ENCODE results near the gene ZNF581.
A peak's percentile ranks its signal among the peaks of the same experiment; 100 is the strongest.

ZNF581 gene

DNA sequence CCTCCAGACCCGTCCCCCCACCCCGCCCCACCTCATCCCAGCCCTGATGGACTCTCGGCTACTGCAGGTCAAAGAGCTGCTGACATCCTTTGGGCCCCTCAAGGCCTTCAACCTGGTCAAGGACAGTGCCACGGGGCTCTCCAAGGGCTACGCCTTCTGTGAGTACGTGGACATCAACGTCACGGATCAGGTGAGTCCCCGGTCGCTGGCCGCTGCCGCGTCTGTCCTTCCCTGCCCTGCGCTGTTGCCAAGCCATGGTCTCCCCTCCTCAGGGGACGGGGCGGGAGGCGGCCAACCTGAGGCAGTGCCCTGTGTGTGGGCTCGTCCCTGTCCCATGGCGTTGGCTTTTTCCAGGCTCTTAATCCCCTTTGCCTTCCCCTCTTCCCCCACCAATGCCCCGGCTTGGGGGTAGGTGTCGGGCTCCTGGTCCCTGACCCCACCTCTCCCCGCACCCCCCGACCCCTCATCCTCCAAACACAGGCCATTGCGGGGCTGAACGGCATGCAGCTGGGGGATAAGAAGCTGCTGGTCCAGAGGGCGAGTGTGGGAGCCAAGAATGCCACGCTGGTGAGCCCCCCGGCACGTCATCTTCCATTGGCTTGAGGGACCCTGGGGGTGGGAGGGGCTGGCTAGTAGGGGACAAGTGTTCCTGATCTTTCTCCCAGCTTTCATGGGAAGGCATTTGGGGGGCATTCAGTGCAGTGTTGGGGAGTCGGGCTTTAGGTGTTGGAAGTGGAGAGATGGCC is 25.3 kb downstream of the ZNF581 start:
- DNase-seq, result no peak

DNA sequence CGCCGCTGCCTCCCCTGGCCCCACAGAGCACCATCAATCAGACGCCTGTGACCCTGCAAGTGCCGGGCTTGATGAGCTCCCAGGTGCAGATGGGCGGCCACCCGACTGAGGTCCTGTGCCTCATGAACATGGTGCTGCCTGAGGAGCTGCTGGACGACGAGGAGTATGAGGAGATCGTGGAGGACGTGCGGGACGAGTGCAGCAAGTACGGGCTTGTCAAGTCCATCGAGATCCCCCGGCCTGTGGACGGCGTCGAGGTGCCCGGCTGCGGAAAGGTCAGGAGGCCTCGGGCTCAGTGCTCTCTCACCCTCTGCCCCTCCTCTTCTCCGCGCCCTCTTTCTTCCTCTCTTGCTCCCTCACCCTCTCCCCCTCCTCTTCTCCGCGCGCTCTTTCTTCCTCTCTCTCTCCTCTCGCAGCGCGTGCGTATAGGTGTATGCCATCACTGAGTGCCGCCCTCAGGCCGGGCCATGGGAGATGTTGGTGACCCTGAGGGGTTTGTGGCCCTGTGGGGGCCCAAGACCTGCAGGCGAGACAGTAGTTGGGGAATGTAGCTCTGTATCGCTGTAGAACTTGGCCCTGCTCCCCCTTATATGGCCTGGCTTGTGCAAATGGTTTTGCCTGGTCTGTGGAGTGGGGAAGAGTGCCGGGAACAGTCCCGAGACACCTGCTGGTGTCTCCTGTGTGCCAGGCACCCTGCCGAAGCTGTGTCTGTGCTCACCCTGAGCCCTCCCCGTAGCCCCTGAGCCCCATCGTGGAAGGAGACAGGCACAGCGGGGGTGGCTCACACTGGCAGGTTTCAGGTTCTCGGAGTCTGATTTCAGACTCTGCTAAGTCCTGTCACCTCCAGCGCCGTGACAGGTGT is 26.2 kb downstream of the ZNF581 start:
- no peak for DNase-seq

DNA sequence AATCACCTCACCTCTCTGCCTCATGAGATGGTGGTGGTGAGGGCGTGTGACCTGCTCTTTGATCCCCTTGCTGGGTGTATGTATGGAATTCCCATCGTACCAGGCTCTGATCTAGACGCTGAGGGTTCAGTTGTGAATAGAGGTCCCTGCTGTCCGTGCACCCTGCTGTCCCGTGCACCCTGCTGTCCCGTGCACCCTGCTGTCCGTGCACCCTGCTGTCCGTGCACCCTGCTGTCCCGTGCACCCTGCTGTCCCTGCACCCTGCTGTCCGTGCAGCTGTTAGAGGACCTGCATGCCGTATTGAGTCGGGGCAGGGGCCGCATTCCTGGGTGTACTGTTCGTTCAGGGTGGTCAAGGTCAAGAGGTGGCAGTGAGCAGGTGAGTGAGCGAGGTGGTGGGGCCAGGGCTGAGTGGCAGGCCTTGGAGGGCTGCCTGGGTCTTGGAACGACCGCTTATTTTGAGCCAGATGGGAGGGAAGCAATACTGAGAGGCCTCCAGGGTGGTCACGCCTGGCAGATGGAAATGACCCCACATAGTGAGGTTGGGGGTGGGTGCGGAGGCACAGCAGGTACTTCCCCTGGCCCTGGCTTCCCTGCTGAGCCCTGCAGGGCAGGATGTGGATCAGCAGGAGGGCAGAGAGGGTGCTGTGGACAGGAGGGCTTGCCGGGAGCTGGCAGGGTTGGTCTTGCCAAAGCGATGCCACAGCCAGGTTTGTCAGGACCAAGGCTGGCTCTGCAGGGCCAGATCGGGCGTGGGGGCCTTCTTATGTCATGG is 27.0 kb downstream of the ZNF581 start:
- DNase-seq, result no peak

DNA sequence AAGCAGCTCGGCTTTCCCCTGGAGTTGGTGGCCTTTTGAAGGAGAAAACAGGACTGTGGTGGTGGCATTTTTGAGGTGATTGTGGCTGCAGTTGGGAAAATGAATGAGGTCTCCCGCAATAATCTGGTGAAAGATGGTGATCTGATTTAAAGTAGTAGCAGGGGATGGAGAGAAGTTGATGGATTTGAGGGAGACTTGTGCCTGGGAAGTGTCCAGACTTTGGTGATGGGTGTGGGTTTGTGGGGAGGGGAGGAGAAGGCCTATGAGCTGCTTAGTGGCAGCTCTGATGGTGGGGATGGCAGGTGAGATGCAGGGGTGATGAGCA is 27.6 kb downstream of the ZNF581 start:
- no peak for DNase-seq

DNA sequence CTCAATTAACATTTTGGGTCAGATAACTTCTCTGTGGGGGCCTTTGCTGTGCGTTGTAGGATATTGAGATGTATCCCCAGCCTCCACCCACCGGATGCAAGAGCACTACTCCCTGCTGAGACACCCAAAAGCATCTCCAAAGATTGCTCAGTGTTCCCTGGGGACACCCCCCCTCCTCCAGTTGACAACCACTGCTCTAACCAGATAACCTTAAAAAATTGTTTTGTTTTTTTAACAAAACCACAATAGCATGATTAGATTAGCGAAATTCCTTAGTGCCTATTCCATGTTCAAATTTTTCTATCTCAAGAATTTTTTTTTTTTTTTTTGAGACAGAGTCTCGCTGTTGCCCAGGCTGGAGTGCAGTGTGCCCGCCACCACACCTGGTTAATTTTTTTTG is 29.0 kb downstream of the ZNF581 start:
- DNase-seq, result no peak

DNA sequence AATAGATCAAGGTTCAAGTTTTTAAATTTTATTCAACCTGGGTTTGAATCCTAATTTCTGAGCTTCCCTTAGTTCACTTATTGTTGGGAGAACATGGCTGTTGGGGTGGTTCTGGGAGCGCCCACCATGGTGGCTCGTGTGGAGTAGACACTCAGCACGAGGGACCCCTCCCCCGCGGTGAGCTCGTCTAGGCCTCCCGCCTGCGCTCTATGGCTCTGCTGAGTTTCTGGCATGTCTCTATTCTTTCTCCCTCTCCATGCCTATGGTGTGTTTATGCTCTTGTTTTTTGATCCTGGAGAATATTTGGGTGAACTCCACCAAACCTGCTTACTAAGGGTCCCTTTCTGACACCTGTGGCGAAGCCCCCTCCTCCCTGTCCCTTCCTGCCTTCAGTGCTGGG is 30.0 kb downstream of the ZNF581 start:
- no peak for DNase-seq

DNA sequence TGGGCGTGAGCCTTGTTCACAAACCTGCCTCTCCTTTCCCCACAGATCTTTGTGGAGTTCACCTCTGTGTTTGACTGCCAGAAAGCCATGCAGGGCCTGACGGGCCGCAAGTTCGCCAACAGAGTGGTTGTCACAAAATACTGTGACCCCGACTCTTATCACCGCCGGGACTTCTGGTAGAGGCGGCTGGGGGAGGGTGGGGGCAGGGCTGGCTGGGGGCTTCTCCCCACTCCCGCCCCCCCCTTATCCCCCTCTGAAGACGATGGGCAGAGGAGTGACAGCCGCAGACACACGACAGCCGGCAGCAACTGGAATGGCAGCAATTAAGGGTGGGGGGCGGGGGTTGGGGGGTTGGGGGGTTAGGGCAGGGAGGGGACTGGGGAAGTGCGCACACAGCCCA is 30.4 kb downstream of the ZNF581 start:
- DNase-seq, result no peak

DNA sequence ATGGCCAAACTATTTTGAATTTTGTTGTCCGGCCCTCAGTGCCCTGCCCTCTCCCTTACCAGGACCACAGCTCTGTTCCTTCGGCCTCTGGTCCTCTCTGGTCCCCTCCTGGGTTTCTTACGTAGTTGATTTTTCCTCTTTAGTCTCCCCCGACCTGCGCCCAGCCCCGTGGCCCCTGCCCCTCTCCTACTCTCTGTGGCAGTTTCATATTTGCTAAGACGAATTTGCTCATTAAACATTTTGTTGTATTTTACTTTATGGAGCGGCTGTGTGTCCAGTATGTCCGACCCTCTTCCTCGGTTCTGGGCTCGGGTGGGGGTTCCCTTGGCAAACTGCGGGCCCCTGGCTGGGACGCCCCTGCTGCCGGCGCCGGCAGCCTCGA is 31.0 kb downstream of the ZNF581 start:
- DNase-seq, result no peak

DNA sequence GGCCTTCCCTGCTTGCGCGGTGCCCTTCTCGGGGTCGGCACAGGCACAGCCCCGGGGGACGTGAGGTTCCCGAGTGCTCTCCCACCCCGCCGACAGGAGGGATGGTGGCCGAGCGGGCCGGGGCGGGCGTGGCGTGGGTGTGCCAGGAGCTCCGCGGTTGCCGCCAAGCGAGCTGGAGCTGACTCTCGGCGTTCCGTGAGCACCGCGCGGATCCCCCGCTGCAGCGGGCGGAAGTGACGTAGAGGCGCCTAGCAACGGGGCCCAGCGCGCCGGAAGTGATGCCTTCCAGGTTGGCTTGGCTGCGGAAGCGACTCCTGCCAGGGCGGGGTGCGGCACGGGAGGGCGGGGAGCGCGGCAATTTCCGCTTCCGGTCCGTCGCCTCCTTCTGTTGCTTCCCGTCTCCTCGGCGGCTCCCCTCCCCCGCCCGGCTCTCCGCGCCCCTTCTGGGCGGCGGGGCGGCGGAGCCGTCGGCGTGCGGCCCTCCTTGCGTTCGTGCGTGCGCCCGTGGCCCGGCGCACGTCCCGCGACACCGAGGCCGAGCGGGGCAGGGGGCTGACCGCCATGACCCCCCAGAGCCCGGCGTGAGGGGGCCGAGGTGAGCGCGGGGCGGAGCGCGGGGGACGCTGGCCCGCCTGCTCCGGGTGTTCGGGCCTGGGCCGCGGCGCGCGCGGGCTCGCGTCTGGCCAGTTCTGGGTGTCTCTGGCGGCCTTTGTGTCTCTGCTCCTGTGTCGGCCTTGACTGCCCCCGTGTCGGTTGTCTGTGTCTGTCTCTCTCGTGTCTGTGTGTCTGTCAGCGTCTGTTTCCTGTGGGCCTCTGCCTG is 31.6 kb downstream of the ZNF581 start, which contains the start of gene EPN1:
TSS of gene EPN1 (plus strand) at position 386 of the 820 bp plus-strand sequence. CDS start 3,402 bp downstream, outside the sequence.
- DNase-seq, result peak; percentile 86 to 92

DNA sequence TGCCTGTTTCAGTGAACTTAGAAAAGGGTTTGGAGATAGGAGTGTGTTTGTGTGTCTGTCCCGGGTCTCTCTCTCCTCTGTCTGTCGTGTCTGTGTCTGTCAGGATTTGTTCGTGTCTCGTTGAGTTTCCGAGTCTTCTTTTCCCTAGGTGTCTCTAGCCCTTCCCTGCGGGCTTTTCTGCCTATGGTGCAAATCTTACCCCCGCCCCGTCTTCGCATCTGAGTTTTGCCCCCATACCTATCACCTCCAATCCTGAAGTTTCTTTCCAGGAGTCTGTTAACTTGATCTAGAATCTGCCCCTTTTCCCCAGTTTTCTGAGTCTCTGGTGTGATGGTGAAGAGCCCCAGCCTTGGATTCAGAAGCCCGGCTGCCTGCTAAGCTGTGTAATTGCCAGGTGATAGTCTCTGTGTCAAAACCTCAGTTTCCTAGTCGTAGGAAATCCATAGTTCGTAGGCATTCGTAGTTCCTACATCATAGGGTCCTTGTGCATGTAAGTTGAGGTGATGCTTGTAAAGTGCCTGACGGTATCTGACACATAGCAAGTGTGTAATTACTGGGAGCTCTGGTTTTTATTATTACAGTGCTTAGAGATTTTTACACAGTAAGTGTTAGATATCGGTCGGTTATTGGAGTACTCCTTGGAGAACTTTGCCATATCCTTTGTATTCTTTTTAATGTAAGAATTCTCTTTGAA is 32.4 kb downstream of the ZNF581 start:
- DNase-seq, result no peak

DNA sequence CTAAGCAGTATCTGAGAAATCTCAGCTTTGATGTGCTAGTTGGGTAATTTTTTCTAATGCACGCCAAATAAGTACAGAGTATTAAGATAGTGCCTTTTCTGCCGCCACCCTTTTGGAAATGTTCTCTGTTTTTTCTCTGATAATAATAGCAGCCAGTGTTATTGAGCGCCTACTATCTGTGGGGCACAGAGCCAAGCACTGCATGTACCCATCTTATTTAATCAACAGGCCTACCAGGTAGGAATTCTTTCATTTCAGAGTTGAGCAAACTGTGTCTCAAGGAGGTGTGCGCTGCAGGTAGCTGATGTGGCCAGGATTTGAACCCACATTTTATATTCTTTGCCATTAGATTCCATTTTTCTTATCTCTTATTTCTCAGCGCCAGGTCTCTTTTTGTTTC is 32.9 kb downstream of the ZNF581 start:
- DNase-seq, result no peak

DNA sequence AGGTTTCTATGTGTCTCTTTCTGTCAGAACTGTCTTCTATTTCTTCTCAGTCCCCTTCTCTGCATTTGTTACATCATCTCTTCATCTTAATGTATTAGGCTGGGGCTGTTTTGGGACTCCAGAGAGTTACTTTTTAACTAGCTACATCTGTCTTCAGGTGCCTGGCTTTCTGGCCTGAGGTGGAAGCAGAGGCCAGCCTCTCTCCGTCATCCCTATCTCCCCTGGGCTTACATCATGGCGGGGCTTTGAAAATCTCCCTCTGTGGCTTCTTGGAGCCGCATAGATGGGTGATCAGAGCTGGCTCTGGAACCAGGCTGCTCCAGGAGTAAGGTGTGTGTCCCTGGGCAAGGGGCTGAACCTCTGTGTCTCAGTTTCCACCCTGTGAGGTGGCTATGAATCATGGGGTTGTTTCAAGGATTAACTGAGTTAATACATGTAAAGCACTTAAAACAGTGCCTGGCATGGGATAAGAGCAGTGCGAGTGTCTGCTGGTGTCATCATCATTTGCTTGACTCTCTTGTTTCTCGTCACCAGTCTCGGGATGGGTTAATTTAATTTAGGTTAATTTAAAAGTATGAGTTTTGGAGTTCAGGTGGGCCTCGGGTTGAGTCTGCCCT is 33.5 kb downstream of the ZNF581 start:
- no peak for DNase-seq

DNA sequence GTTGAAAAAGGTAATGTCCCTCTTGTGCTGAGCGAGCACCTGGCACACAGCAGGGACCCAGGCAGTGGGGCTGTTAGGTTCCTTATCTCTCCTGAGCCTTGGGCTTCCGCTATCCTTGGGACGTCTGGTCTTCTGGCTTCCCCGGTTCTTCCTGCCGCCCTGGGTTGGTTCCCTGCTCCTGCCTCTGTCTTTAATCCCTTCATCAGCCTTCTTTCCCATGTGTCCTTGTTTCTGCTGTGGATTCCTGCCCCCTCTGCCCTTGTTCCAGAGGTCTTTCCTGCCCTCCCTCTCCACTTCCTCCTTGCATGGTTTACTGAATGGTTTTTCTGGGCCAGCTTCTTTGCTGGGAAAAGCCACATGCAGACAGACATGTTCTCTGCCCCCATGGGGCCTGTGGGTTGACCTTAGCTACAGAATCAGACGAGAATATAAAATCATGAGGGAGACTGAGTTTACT is 34.2 kb downstream of the ZNF581 start:
- no peak for DNase-seq

DNA sequence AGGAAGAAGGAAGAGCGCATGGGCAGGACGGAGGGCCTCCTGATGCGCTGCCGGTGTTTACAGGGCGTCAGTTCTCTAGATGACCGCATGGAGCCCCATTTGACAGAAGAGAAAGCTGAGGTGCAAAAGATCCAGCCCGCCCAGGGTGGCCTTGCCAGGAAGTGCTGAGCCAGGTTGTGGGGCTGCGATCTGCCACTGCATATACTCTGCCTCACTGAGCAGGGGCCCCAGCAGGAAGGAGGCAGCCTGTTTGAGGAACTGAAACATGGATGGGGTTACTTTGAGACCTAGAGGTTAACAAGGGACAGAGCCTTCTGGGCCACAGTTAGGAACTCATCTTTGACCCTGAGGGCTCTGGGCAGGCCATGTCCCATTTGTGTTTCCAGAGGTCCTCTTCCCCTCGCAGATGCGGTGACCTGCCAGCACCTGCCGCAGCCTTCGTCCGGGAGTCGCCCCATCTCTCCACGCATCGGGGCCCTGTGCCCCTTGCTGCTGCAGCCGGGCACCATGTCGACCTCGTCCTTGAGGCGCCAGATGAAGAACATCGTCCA is 34.7 kb downstream of the ZNF581 start:
- DNase-seq, result peak; percentile 15 to 18

DNA sequence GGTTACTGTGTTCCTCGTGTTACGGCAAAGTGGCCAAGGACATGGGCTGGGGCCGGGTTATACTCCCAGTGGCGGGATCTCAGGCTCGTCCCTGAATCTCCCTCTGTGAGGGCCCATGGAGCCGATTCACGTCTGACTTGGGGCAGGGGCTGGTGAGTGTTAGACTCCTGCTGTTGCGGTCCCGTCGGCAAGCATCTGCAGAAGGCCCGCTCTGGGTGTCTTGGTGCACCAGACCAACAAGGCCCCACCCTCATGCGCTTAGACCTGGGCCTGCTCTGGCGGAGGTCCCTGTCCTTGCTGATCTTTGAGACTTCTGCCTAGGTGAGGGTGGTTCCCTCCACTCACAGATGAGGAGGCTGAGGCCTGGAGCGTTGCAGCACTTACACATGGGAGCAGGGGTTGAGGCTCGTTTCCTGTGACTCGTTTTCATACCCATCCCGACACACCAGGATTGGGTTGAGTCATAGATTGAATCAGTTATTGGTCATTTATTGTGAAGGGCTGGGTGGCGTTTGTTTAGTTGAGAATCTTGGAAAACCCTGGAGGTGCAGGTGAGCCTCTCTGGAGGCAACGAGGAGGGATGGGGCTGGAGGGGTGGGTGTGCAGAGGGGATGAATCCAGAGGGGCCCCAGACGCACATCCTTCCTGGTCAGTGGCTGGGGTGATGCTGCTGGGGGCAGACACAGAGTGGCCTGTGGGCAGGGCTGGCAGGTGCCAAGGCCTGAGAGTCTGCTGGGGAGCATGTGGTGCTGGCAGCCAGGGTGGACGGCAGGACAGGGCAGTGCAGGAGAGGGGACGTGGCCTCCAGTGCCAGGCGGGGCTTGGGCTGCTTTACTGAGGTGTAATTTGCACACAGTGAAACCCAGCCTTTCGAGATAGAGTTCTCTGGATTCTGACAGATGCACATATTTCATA is 36.2 kb downstream of the ZNF581 start:
- DNase-seq, result no peak

DNA sequence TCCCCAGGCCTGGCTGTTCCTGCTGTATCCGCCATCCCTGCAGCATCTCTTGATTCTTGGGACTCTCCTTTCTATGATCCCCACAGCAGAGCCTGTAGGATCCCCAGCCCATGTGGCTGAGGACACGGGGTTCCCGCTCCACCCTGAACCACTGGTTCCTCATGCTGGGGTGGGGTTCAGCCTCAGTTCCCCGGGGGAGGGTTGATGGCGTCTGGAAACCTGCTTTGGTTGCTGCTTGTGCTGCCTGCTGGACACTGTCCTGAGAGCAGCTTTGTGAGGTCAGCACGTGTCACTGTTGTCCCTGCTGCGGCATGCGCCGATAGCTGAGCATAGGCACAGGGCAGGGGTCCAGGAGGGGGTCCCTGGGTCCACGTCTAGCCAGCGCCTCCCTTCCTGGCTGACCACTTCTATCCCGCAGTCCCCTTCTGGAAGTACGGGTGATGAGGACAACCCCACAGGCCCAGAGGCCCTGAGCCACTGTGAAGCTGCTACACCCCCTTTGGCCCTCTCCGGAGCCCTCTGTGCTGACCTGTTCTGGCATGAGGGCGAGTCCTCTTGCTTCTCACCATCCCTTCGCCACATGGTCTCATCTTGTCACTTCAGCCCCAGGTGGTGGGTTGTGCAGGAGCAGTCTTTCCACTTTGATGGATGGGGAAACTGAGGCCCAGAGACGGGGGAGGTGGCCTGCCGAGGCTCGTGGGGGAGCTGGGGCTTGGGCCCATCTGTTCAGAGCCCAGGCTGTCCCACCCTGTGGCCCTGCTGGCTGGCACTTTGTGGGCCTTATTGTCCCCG is 37.1 kb downstream of the ZNF581 start:
- DNase-seq, result no peak

DNA sequence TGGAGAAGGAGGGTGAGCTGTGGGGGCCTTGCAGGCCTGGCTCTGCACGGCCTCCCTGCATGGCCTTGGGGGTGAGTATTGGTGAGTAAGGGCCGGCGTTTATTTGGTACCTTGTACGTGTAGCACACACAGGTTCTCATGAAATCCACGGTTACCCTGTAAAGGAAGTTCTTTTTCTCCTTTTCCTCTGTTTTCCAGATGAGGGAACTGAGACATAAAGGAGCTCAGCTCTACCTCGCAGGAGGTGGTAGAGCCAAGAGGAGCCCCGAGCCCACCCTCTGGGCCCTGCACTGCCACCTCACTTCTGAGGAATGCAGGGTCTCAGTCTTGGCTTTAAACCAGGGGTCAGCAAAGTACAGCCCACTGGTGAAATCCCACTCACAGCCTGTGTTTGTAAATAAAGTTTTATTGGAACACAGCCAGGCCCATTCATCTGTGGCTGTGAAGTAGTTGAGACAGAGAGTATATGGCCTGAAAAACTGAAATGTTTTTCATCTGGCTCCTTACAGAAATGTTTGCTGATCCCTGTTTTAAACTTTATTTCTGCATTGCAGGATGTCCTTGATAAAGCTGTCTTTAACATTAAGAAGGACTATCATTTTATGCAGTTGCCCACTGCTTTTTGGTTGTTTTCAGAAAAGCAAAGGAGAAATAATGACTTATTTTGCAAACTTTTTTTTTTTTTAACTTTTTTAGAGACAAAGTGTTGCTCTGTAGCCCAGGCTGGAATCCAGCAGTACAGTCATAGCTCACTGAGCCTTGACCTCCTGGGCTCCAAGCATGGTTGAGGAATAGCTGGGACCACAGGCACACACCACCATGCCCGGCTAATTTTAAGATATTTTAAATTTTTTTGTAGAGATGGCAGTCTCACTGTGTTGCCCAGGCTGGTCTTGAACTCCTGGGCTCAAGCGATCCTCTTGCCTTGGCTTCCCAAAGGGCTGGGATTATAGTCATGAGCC is 38.0 kb downstream of the ZNF581 start:
- DNase-seq, result no peak

Data from hippocampal formation (tissue), 2 donors.